Endothelial cell (in vitro differentiated cells): ENCODE data around the gene MINAR2. TPM values are rescaled to one million over a fixed set of nuclear protein-coding genes. Genes with fewer than 3 reads are reported as not detected.

Experiments
- DNase-seq: peaks from one replicate; pipeline ENCODE4 v3.0.0; 2021; ENCODE audit warnings: low spot score
- H3K27ac Mint-ChIP-seq: one replicate; pipeline ENCODE4 v1.8.0; 2021; ENCODE audit warnings: mixed read lengths, inconsistent platforms; ENCODE audit not compliant: unreplicated experiment
- H3K27me3 Mint-ChIP-seq: one replicate; pipeline ENCODE4 v1.8.0; 2021; ENCODE audit warnings: mild to moderate bottlenecking, moderate library complexity, mixed read lengths, inconsistent platforms; ENCODE audit not compliant: unreplicated experiment
- H3K36me3 Mint-ChIP-seq: one replicate; pipeline ENCODE4 v1.8.0; 2021; ENCODE audit warnings: mild to moderate bottlenecking, low read depth, mixed read lengths, inconsistent platforms; ENCODE audit not compliant: unreplicated experiment
- H3K4me1 Mint-ChIP-seq: one replicate; pipeline ENCODE4 v1.8.0; 2021; ENCODE audit warnings: mild to moderate bottlenecking, mixed read lengths, inconsistent platforms; ENCODE audit not compliant: unreplicated experiment
- H3K4me3 Mint-ChIP-seq: one replicate; pipeline ENCODE4 v1.8.0; 2021; ENCODE audit warnings: mild to moderate bottlenecking, mixed read lengths, inconsistent platforms; ENCODE audit not compliant: unreplicated experiment
- H3K9me3 Mint-ChIP-seq: one replicate; pipeline ENCODE4 v1.8.0; 2021; ENCODE audit warnings: mixed read lengths, inconsistent platforms; ENCODE audit not compliant: unreplicated experiment
- total RNA-seq: library from RNA; stranded (reverse); fragmentation: NEBNext Ultra II Directional; extraction: Animal tissue kit (Norgen Biotek cat#: 25700); gene quantifications from one replicate; pipeline ENCODE4 v1.2.1, GENCODE V29; 2021; ENCODE audit not compliant: unreplicated experiment
- TF ChIP-seq, protein P1 (sequence below): fragments of 200-600 bp; sonication (generic); IDR thresholded peaks from one replicate; pipeline ENCODE4 v1.5.0; 2021; ENCODE audit warnings: antibody characterized with exemption; ENCODE audit not compliant: unreplicated experiment

The MINAR2 gene
- total RNA-seq, 1 donor from 2014 or later: not detected

DNA sequence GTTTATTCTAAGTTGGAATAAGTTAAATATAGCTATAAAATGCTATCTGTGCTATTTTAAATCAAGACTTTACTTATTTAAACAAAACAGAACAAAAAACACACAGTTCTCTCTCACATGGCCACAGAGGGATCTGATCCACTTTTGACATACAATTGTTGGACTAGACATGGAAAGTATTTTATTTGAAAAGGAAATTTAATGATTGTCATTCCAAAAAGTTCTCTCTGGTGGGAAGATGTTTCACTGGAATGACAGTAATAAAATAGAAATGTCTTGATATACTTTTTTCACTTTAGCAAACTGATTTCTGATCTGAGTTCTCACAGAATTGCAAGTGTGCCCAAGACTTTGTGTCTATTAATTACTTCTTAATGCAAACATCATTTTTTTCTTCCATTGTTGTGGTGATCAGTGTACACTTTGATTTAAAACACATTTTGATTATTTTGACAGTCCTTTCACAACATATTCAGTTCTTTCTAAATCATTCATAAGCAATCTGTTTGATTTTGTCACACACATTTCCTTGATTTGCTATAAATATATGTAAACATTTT, 30.1 kb upstream of the MINAR2 start:
- no peak for DNase-seq
- H3K4me3 Mint-ChIP-seq: no peak overlapping the region
- H3K27me3 Mint-ChIP-seq: no peaks in the 10 kb centered on the region
- TF ChIP-seq, protein P1, sequence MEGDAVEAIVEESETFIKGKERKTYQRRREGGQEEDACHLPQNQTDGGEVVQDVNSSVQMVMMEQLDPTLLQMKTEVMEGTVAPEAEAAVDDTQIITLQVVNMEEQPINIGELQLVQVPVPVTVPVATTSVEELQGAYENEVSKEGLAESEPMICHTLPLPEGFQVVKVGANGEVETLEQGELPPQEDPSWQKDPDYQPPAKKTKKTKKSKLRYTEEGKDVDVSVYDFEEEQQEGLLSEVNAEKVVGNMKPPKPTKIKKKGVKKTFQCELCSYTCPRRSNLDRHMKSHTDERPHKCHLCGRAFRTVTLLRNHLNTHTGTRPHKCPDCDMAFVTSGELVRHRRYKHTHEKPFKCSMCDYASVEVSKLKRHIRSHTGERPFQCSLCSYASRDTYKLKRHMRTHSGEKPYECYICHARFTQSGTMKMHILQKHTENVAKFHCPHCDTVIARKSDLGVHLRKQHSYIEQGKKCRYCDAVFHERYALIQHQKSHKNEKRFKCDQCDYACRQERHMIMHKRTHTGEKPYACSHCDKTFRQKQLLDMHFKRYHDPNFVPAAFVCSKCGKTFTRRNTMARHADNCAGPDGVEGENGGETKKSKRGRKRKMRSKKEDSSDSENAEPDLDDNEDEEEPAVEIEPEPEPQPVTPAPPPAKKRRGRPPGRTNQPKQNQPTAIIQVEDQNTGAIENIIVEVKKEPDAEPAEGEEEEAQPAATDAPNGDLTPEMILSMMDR: no peak
- H3K27ac Mint-ChIP-seq: no peak overlapping the region
- H3K9me3 Mint-ChIP-seq: no peaks in the 10 kb centered on the region
- no peaks in the 10 kb centered on the region for H3K36me3 Mint-ChIP-seq
- peaks cover 5% of the 10 kb centered on the region for H3K4me1 Mint-ChIP-seq

- no peak overlapping the region for H3K27ac Mint-ChIP-seq
- TF ChIP-seq, protein P1: no peak
Observed at GRCh38 chr5:129718471-129719090, 29.3 kb upstream of the MINAR2 start.

DNA sequence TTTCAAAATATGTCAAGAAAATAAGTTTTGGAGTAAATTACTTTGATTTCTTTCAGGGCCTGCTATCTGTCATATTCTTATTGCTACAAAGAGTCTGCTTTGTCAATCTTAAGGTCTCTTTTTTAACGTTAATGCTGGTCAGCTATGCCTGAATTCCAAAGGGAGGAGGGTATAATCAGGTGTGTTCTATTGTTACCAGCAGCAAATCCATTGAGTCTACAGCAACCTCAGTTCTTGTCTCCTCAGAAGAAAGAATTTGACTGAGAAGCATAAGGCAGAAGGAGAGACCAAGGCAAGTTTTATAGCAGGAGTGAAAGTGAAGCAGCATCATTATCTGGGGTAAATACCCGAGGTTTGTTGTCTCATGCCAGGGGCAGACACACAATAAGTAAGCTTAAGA, 23.7 kb upstream of the MINAR2 start:
- TF ChIP-seq, protein P1: no peak
- H3K9me3 Mint-ChIP-seq: no peaks in the 10 kb centered on the region
- no peak overlapping the region for H3K4me3 Mint-ChIP-seq
- no peak overlapping the region for H3K27ac Mint-ChIP-seq
- H3K4me1 Mint-ChIP-seq: peaks cover 7% of the 10 kb centered on the region
- DNase-seq: no peak
- H3K36me3 Mint-ChIP-seq: no peaks in the 10 kb centered on the region
- H3K27me3 Mint-ChIP-seq: no peaks in the 10 kb centered on the region

More at GRCh38 chr5:129718471-129719090, 29.3 kb upstream of the MINAR2 start:
- H3K36me3 Mint-ChIP-seq: no peaks in the 10 kb centered on the region
- H3K9me3 Mint-ChIP-seq: no peaks in the 10 kb centered on the region
- no peak for DNase-seq
- no peaks in the 10 kb centered on the region for H3K27me3 Mint-ChIP-seq
- peaks cover 7% of the 10 kb centered on the region for H3K4me1 Mint-ChIP-seq
- H3K4me3 Mint-ChIP-seq: no peak overlapping the region

GRCh38 chr5:129724647-129725046, 23.2 kb upstream of the MINAR2 start:
- TF ChIP-seq, protein P1: no peak
- Mint-ChIP-seq H3K27ac (no peak overlapping the region), H3K36me3 (no peaks in the 10 kb centered on the region), H3K4me1 (peaks cover 7% of the 10 kb centered on the region), H3K27me3 (no peaks in the 10 kb centered on the region), H3K4me3 (no peak overlapping the region), H3K9me3 (no peaks in the 10 kb centered on the region)
- DNase-seq: no peak

- Mint-ChIP-seq H3K36me3 (no peaks in the 10 kb centered on the region), H3K4me3 (no peak overlapping the region), H3K27me3 (no peaks in the 10 kb centered on the region), H3K9me3 (no peaks in the 10 kb centered on the region), H3K4me1 (no peaks in the 10 kb centered on the region), H3K27ac (no peak overlapping the region)
- TF ChIP-seq, protein P1: no peak
- no peak for DNase-seq
Observed at GRCh38 chr5:129739773-129740172, 8.1 kb upstream of the MINAR2 start.
